ENCODE data around the gene ALK. TPM values are rescaled to one million over a fixed set of nuclear protein-coding genes. Genes with fewer than 3 reads are reported as not detected.

The ALK gene
- total RNA-seq, 1 donor from 2014 or later: 1.1 TPM

GRCh38 chr2:29236074-29236473 is 685.3 kb downstream of the ALK start:
- H3K4me1 ChIP-seq: no peaks in the 10 kb centered on the region
- ATAC-seq (no peak), DNase-seq (no peak)
- peaks cover 17% of the 10 kb centered on the region for H3K27me3 ChIP-seq (ENCODE audit: low read depth)
- intact Hi-C loops (cut with DNase I): no loop called here
- no peak for TF ChIP-seq CTCF (IDR thresholded peaks at IDR 0.05)
- H3K36me3 ChIP-seq: no peaks in the 10 kb centered on the region
- no peak overlapping the region for H3K27ac ChIP-seq
- no peak overlapping the region for H3K4me3 ChIP-seq
- no peaks in the 10 kb centered on the region for H3K9me3 ChIP-seq

GRCh38 chr2:29235411-29235810 is 686.0 kb downstream of the ALK start:
- Histone ChIP-seq H3K4me1 (no peaks in the 10 kb centered on the region), H3K4me3 (no peak overlapping the region), H3K27me3 (ENCODE audit: low read depth) (peaks cover 17% of the 10 kb centered on the region), H3K36me3 (no peaks in the 10 kb centered on the region), H3K9me3 (no peaks in the 10 kb centered on the region), H3K27ac (no peak overlapping the region)
- DNase-seq (no peak), ATAC-seq (no peak)
- intact Hi-C loops (cut with DNase I): no loop called here
- TF ChIP-seq CTCF (IDR thresholded peaks at IDR 0.05): no peak

GRCh38 chr2:29233428-29233827 is 688.0 kb downstream of the ALK start:
- no peak for TF ChIP-seq CTCF (IDR thresholded peaks at IDR 0.05)
- Histone ChIP-seq H3K4me3 (no peak overlapping the region), H3K27me3 (ENCODE audit: low read depth) (peaks cover 16% of the 10 kb centered on the region), H3K9me3 (no peaks in the 10 kb centered on the region), H3K27ac (no peak overlapping the region), H3K36me3 (no peaks in the 10 kb centered on the region), H3K4me1 (no peaks in the 10 kb centered on the region)
- intact Hi-C loops (cut with DNase I): no loop called here
- ATAC-seq (no peak), DNase-seq (no peak)

- Histone ChIP-seq H3K27me3 (ENCODE audit: low read depth) (peaks cover 15% of the 10 kb centered on the region), H3K27ac (no peak overlapping the region), H3K36me3 (no peaks in the 10 kb centered on the region), H3K9me3 (no peaks in the 10 kb centered on the region), H3K4me3 (no peak overlapping the region), H3K4me1 (no peaks in the 10 kb centered on the region)
- intact Hi-C loops (cut with DNase I): no loop called here
- TF ChIP-seq CTCF (IDR thresholded peaks at IDR 0.05): no peak
- DNase-seq (no peak), ATAC-seq (no peak)
Measured at GRCh38 chr2:29232041-29232440, 689.3 kb downstream of the ALK start.

GRCh38 chr2:29229640-29230039 is 691.7 kb downstream of the ALK start:
- Histone ChIP-seq H3K36me3 (no peaks in the 10 kb centered on the region), H3K4me1 (no peaks in the 10 kb centered on the region), H3K27ac (no peak overlapping the region), H3K4me3 (no peak overlapping the region), H3K9me3 (no peaks in the 10 kb centered on the region), H3K27me3 (ENCODE audit: low read depth) (peaks cover 15% of the 10 kb centered on the region)
- intact Hi-C loops (cut with DNase I): no loop called here
- ATAC-seq (no peak), DNase-seq (no peak)
- no peak for TF ChIP-seq CTCF (IDR thresholded peaks at IDR 0.05)

GRCh38 chr2:29228947-29229346 is 692.4 kb downstream of the ALK start:
- Histone ChIP-seq H3K4me3 (no peak overlapping the region), H3K27ac (no peak overlapping the region), H3K9me3 (no peaks in the 10 kb centered on the region), H3K4me1 (no peaks in the 10 kb centered on the region), H3K36me3 (no peaks in the 10 kb centered on the region), H3K27me3 (ENCODE audit: low read depth) (peaks cover 15% of the 10 kb centered on the region)
- intact Hi-C loops (cut with DNase I): no loop called here
- no peak for TF ChIP-seq CTCF (IDR thresholded peaks at IDR 0.05)
- no peak for ATAC-seq
- no peak for DNase-seq
